ENCODE measurements around the gene WDR59. TPM values are rescaled to one million over a fixed set of nuclear protein-coding genes. Genes with fewer than 3 reads are reported as not detected.

The WDR59 gene
- total RNA-seq, 4 donors from 2014 or later, result 16.3 to 30.6 (median 21.8) TPM

- no peak for DNase-seq (ENCODE audit: low spot score)
- peak; percentile 16 for ATAC-seq (ENCODE audit: low FRiP score)
These were observed 14.9 kb upstream of the WDR59 start for GRCh38 chr16:74999609-75000480.

DNA sequence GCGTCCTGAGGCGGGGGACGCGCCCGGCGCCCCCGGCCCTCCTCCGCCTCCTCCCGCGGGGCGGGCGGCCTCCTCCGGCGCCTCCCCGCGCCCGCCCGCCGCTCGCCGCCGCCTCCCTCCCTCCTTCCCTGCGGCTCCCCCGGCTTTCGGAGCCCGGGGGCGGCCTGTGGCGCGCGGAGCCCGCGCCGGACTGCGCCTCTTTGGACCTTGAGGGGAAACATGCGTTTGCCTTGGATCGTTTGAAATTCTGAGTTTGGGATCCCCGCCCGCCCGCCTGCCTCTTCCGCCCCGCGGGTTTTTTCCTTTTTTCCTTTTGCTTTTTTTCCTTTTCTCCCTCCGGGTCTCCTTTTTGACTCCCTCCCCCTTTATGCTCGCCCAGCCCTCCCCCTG is 14.3 kb upstream of the WDR59 start:
- TF ChIP-seq CTCF (IDR thresholded peaks at IDR 0.05), result no peak
- DNase-seq (ENCODE audit: low spot score), result no peak
- peak; percentile 55 for ATAC-seq (ENCODE audit: low FRiP score)

More at GRCh38 chr16:74999609-75000480, 14.9 kb upstream of the WDR59 start:
- no peak for TF ChIP-seq CTCF (IDR thresholded peaks at IDR 0.05)

DNA sequence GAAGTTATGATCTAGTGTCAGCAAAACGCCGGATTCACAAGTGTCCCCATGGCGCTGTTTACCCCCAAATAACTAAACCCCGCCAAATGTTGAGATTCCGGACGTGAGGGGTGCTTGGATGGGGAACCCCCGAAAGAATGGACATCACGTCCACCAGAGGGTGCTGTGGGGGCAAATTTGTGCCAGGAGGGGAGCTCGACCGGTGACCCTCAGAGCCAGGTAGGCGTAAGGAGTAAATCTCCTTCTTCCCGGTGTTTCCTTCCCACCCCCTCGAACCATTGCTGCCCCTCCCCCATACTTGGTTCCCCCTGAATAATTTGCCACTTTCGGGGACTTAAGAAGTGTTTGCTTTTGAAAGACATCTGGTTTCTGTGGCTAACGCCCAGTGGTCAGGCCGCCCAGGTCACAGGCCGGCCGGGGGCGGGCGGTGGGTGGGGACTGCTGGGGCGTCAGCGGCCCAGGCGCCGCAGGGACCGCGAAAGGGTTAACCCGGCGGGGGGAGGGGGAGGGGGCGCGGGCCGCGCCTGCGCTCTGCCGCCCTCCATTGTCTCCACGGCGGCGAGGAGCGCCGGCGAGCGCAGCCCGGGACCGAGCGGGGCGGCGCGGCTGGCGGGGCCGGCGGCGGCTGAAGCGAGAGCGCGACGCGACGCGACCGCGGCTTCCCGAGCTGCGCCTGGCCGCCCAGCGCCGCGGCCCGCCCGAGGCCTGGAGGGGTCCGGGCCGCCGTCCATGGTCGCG is 13.7 kb upstream of the WDR59 start, which contains the start of gene ZNRF1:
ZNRF1 (plus strand) TSS at position 544 of the 738 bp plus-strand sequence. CDS start 648 bp downstream, outside the sequence.
- ATAC-seq (ENCODE audit: low FRiP score) (peak; percentile 92), DNase-seq (ENCODE audit: low spot score) (peak; percentile 81)
- TF ChIP-seq CTCF (IDR thresholded peaks at IDR 0.05), result peak in 1 of 3 donors; percentile 50

DNA sequence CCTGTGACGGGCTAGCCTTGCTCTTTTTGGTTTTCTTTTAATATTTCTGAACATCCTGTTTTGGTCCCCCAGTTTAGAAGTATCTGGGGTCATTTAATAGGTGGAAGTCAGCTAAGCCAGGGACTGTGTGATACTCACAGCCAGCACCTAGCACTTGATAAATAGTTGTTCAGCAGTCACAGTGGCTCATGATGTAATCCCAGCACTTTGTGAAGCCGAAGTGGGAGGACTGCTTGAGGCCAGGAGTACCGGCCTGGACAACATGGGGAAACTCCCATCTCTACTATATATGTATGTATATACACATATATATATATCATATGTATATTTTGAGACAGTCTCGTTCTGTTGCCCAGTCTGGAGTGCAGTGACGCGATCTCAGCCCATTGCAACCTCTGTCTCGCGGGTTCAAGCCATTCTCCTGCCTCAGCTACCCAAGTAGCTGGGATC is 12.1 kb upstream of the WDR59 start:
- ATAC-seq (ENCODE audit: low FRiP score), result no peak
- TF ChIP-seq CTCF (IDR thresholded peaks at IDR 0.05), result no peak
- no peak for DNase-seq (ENCODE audit: low spot score)

DNA sequence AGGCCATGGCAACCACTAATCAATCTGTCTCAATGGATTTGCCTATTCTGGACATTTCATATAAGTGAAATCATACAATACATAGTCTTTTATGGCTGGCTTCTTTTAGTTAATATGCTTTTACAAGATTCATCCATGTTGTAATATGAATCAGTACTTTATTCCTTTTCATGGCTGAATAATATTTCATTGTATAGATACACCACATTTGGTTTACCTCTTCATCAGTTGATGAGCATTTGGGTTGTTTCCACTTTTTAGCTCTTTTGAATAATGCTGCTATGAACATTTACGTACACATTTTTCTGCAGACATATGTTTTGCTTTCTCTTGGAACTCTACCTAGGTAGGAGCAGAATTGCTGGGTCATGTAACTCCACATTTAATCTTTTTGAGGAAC is 11.1 kb upstream of the WDR59 start:
- DNase-seq (ENCODE audit: low spot score) (no peak), ATAC-seq (ENCODE audit: low FRiP score) (no peak)
- no peak for TF ChIP-seq CTCF (IDR thresholded peaks at IDR 0.05)

- ATAC-seq (ENCODE audit: low FRiP score), result no peak
- TF ChIP-seq CTCF (IDR thresholded peaks at IDR 0.05), result no peak
- DNase-seq (ENCODE audit: low spot score), result no peak
These were observed 6.9 kb upstream of the WDR59 start for GRCh38 chr16:74991593-74992403.
